GM12864 (cell line): ENCODE results near the gene SNAP29.
"Not testable (repeated sequence)": the region's sequence is repeated elsewhere in the genome, so short reads cannot be mapped to it uniquely, and the experiment has no call there.

Source experiments
- DNase-seq: peaks from one replicate; pipeline ENCODE4 v3.0.0-alpha.2; 2011; ENCODE audit warnings: low read depth
- H3K4me3 ChIP-seq: 2 replicates; pipeline ENCODE4 v1.5.1; 2011; ENCODE audit warnings: mild to moderate bottlenecking, low read depth, low read length, control low read depth
- TF ChIP-seq, protein P1 (sequence below): IDR thresholded peaks from 2 replicates; pipeline ENCODE4 v1.5.1; 2011; ENCODE audit warnings: low read depth, mild to moderate bottlenecking, moderate library complexity, low read length, control low read depth, inconsistent platforms; ENCODE audit errors: missing control alignments

Gene SNAP29

DNA sequence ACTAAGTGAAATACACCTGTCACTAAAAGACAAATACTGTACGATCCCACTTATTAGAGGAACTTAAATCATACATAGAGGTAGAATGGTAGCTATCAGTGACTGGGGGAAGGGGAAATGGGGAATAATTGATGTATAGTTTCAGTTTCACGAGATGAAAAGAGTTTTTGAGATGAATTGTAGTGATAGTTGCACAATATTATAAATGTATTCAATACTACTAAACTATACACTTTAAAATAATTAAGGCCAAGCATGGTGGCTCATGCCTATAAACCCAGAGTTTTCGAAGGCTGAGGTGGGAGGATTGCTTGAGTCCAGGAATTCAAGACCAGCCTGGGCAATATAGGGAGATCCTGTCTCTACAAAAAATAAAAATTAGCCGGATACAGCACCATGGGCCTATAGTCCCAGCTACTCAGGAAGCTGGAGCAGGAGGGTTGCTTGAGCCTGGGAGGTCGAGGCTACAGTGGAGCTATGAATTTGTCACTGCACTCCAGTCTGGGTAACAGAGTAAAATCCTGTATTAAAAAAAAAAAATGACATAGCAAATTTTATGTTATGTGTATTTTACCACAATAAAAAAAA lies 44.5 kb upstream of the SNAP29 start:
- TF ChIP-seq, protein P1, sequence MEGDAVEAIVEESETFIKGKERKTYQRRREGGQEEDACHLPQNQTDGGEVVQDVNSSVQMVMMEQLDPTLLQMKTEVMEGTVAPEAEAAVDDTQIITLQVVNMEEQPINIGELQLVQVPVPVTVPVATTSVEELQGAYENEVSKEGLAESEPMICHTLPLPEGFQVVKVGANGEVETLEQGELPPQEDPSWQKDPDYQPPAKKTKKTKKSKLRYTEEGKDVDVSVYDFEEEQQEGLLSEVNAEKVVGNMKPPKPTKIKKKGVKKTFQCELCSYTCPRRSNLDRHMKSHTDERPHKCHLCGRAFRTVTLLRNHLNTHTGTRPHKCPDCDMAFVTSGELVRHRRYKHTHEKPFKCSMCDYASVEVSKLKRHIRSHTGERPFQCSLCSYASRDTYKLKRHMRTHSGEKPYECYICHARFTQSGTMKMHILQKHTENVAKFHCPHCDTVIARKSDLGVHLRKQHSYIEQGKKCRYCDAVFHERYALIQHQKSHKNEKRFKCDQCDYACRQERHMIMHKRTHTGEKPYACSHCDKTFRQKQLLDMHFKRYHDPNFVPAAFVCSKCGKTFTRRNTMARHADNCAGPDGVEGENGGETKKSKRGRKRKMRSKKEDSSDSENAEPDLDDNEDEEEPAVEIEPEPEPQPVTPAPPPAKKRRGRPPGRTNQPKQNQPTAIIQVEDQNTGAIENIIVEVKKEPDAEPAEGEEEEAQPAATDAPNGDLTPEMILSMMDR = no peak
- no peak overlapping the region for H3K4me3 ChIP-seq
- no peak for DNase-seq

DNA sequence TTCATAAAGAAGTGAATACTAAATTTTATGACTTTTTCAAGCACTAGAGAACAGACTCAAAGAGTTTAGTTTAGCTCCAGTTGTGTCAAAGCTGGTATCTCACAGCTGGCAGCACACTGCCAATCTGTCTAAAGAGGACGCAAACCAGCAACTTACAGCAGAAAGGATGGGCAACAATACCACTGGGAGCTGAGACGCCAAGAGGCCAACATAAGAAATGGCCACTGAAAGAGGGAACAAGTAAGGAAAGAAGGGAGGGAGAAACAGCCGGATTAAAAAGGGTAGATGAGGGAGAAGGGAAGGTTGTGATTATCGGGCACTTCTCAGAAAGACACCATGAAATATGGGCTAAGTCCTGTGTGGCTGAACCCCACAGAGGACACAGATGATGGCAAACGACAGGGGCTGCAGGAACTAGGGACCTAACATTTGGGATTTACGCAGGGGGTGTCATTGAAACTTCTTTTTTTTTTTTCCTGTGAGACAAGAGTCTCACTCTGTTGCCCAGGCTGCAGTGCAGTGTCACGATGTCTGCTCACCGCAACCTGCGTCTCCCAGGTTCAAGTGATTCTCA lies 43.2 kb upstream of the SNAP29 start:
- DNase-seq = no peak
- TF ChIP-seq, protein P1 = no peak
- no peak overlapping the region for H3K4me3 ChIP-seq

DNA sequence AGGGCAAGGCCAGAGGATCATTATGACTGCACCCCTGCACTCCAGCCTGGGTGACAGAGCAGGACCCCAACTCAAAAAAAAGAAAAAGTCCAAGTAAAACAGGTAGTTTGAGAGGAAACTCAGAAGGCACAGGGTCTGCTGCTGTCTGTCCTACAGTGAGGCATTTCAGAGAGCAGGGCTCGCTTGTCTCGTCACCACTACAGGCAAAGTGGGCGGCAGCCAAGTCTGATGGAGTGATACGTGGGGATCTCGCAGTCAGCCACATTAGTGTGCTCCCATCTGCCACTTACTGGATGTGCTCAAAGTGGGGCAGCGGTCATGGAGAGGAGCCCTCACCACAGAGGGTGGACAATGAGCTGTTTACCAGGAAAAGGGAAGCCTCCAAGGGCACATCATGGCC lies 42.2 kb upstream of the SNAP29 start:
- no peak for DNase-seq
- TF ChIP-seq, protein P1 = no peak
- no peak overlapping the region for H3K4me3 ChIP-seq

DNA sequence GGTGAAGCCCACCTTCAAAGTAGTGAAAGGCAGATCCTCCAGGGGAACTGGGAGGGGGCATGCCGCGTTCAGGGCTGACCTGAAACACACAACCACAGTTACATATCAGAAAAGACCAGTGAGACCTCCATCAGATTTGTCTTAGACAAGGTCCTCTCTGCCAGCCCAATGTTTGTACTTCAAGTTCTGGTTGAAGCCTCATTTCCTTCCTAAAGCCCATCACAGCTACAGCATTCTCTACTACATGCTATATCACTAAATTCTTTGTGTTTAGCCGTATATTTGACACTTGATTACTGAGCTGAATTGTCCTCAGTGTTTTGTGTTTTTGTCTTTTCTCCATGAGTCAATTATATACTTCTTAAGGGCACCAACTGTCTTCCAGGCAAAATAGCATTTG lies 40.3 kb upstream of the SNAP29 start:
- TF ChIP-seq, protein P1 = no peak
- DNase-seq = no peak
- no peak overlapping the region for H3K4me3 ChIP-seq

DNA sequence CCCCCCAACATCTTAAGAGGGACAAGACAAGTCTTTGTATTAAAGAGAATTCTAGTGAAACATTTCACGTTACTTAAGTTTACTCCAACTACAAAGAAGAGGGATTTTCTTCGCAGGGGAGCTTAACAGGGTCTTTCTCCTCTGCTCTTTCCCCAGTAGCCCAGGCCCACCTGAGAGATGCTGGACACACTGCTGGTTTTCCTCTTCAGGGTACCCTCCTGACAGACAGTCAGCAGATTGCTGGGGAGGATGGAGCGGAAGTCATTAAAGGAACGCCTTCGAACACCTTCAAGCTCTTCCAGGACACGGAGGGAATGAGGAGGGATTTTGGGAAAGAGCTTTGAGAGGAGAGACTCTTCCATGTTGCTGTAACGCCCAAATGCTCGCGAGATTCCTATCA lies 39.3 kb upstream of the SNAP29 start:
- TF ChIP-seq, protein P1 = no peak
- no peak for DNase-seq

DNA sequence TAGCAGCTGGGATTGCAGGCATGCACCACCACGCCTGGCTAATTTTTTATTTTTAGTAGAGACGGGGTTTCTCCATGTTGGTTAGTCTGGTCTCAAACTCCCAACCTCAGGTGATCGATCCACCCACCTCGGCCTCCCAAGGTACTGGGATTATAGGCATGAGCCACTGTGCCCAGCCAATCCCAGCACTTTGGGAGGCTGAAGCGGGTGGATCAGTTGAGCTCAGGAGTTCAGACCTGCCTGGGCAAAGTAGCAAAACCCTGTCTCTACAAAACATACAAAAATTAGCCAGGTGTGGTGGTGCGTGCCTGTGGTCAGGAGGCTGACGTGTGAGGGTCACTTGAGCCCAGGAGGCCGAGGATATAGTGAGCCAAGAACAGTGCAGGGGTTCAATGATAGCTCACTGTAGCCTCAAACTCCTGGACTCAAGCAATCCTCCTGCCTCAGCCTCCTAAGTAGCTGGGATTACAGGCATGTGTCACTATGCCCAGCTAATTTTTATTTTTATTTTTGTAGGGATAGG lies 37.0 kb upstream of the SNAP29 start:
- H3K4me3 ChIP-seq, DNase-seq: not testable (repeated sequence)

More for the DNA sequence above, 39.3 kb upstream of the SNAP29 start:
- no peak overlapping the region for H3K4me3 ChIP-seq

DNA sequence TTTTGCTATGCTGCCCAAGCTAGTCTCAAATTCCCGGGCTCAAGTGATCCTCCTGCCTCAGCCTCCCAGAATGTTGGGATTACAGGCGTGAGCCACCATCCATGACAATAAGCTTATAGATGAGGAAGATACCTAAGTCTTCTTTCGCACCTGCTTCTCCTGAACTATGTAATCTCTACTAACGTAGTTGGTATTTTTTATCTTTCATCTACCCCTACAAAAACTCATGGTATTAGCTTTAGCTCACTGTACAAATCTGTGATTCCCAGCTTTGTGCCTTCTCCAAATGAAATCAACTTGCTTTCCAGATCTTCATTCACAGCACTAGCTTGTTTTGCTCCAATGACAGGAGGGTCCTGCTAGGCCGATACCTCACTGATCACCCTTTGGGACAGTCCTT lies 36.6 kb upstream of the SNAP29 start:
- TF ChIP-seq, protein P1 = no peak
- no peak for DNase-seq
- H3K4me3 ChIP-seq = no peak overlapping the region
